Measurements from ENCODE around the gene OPCML. TPM values are rescaled to one million over a fixed set of nuclear protein-coding genes. Genes with fewer than 3 reads are reported as not detected.

Gene OPCML
- total RNA-seq, 1 experiment from 2014 or later, result not detected

DNA sequence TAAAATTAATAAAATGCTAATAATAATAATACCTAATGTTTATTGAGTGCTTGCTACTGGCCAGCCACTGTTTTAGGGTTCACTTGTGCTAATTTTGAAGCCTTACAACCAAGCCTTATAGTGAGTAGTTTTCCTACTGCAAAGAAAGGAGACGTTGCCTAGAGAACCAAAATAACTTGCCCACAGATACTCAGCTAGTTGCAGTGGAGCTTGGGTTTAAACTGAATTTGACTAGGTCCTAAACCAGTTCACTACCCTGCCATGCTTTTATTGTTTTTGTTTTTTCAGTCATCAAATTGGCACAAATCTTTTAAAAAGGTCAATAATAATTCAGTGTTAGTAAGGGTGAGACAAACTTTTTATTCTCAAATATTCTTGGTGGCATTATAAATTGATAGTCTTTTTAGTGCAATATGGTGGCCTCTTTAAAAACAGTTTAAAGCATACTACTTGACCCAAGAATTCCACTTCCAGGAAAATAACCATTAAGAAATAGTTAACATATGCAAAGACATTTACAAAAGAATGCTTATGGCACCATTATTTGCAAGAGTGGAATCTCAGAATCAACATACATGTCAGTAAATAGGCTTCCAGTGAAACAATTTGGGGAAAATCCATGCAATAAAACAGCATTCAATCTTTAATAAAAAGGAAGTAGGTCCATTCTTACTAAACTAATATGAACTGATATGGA, 90.2 kb downstream of the OPCML start:
- H3K27ac ChIP-seq (ENCODE audit: low read length), result no peak overlapping the region
- ChIA-PET POLR2A (no interaction called here), CTCF (no interaction called here)
- in situ Hi-C loops (cut with HindIII; ENCODE audit: low pct_unique_long_range_greater_than_20kb, low sequenced_read_pairs) (no loop called here), intact Hi-C loops (cut with micrococcal nuclease; ENCODE audit: unreplicated experiment) (no loop called here)
- H3K27me3 ChIP-seq (ENCODE audit: control insufficient read depth, insufficient read depth, low read length), result no peaks in the 10 kb centered on the region
- BruUV-seq (replicated peaks), result no TSS peak
- ATAC-seq (no peak), DNase-seq (ENCODE audit: low read depth, low spot score) (no peak)
- no peaks in the 10 kb centered on the region for H3K36me3 ChIP-seq (ENCODE audit: control insufficient read depth, insufficient read depth, low read length)
- no peaks in the 10 kb centered on the region for H3K9me3 ChIP-seq (ENCODE audit: control insufficient read depth, insufficient read depth, low read depth, low read length)
- no peak for TF ChIP-seq TCF7L2 (IDR thresholded peaks at IDR 0.05; ENCODE audit: low read depth, low read length)
- no peaks in the 10 kb centered on the region for H3K4me1 ChIP-seq (ENCODE audit: control insufficient read depth, insufficient read depth, low read length)
- no peak overlapping the region for H3K4me3 ChIP-seq (ENCODE audit: low read depth in 2 of 2, low read length in 2 of 2)

DNA sequence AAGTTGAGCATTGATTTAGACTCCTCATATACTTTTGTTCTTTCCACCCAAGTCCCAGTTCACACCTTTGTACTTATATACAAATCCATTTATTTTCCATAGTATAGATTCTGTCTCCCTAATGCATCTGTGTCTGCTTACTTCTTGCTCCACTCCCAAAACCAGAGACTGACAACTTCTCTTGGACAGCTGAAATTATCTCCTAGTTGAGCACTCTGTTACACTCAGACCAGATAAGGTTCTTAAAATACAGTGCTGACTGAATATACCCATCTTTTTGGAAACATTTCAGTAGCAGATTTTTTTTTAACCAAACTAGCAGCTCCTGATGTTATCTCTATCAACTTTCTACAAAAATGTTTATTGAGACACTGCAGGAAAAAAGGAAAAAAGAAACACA, 106.3 kb downstream of the OPCML start:
- Histone ChIP-seq H3K4me1 (ENCODE audit: control insufficient read depth, insufficient read depth, low read length) (no peaks in the 10 kb centered on the region), H3K4me3 (ENCODE audit: low read depth in 2 of 2, low read length in 2 of 2) (no peak overlapping the region), H3K27me3 (ENCODE audit: control insufficient read depth, insufficient read depth, low read length) (no peaks in the 10 kb centered on the region; the same call in 1 of the 2 replicates), H3K9me3 (ENCODE audit: control insufficient read depth, insufficient read depth, low read depth, low read length) (no peaks in the 10 kb centered on the region), H3K27ac (ENCODE audit: low read length) (no peak overlapping the region), H3K36me3 (ENCODE audit: control insufficient read depth, insufficient read depth, low read length) (no peaks in the 10 kb centered on the region)
- TF ChIP-seq, protein P1, sequence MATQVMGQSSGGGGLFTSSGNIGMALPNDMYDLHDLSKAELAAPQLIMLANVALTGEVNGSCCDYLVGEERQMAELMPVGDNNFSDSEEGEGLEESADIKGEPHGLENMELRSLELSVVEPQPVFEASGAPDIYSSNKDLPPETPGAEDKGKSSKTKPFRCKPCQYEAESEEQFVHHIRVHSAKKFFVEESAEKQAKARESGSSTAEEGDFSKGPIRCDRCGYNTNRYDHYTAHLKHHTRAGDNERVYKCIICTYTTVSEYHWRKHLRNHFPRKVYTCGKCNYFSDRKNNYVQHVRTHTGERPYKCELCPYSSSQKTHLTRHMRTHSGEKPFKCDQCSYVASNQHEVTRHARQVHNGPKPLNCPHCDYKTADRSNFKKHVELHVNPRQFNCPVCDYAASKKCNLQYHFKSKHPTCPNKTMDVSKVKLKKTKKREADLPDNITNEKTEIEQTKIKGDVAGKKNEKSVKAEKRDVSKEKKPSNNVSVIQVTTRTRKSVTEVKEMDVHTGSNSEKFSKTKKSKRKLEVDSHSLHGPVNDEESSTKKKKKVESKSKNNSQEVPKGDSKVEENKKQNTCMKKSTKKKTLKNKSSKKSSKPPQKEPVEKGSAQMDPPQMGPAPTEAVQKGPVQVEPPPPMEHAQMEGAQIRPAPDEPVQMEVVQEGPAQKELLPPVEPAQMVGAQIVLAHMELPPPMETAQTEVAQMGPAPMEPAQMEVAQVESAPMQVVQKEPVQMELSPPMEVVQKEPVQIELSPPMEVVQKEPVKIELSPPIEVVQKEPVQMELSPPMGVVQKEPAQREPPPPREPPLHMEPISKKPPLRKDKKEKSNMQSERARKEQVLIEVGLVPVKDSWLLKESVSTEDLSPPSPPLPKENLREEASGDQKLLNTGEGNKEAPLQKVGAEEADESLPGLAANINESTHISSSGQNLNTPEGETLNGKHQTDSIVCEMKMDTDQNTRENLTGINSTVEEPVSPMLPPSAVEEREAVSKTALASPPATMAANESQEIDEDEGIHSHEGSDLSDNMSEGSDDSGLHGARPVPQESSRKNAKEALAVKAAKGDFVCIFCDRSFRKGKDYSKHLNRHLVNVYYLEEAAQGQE (IDR thresholded peaks at IDR 0.05; ENCODE audit: insufficient read depth in 1 of 2, low read depth in 2 of 2, low read length in 1 of 2), result no peak
- no peak for TF ChIP-seq TCF7L2 (IDR thresholded peaks at IDR 0.05; ENCODE audit: low read depth, low read length)
- TF ChIP-seq, protein P2, sequence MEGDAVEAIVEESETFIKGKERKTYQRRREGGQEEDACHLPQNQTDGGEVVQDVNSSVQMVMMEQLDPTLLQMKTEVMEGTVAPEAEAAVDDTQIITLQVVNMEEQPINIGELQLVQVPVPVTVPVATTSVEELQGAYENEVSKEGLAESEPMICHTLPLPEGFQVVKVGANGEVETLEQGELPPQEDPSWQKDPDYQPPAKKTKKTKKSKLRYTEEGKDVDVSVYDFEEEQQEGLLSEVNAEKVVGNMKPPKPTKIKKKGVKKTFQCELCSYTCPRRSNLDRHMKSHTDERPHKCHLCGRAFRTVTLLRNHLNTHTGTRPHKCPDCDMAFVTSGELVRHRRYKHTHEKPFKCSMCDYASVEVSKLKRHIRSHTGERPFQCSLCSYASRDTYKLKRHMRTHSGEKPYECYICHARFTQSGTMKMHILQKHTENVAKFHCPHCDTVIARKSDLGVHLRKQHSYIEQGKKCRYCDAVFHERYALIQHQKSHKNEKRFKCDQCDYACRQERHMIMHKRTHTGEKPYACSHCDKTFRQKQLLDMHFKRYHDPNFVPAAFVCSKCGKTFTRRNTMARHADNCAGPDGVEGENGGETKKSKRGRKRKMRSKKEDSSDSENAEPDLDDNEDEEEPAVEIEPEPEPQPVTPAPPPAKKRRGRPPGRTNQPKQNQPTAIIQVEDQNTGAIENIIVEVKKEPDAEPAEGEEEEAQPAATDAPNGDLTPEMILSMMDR (IDR thresholded peaks at IDR 0.05), result no peak
- ChIA-PET POLR2A (no interaction called here), CTCF (no interaction called here)
- BruUV-seq (replicated peaks), result no TSS peak
- intact Hi-C loops (cut with micrococcal nuclease; ENCODE audit: unreplicated experiment), result no loop called here
- DNase-seq (ENCODE audit: low read depth, low spot score), result no peak
- ATAC-seq, result no peak
- in situ Hi-C loops (cut with HindIII; ENCODE audit: low pct_unique_long_range_greater_than_20kb, low sequenced_read_pairs), result no loop called here

DNA sequence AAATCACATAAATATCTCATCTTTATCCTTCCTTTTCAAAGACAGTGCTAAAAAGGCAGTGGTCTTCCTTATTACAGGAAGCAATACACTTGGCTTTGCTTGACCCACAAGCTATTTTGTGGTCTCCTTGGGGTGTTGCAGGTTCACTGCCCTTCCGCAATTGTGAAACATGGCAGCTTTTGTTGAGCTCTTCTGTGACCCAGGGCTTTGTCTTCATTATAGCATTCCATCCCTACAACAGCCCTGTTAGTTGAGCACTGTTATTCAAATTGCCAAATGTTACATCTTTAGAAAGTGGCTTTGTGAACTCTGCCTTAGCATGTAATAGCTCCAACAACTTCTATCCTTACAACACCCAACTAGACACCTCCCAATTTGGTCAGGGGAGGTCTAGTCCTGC, 107.1 kb downstream of the OPCML start:
- no peak overlapping the region for H3K27ac ChIP-seq (ENCODE audit: low read length)
- H3K27me3 ChIP-seq (ENCODE audit: control insufficient read depth, insufficient read depth, low read length), result no peaks in the 10 kb centered on the region; the same call in 1 of the 2 replicates
- ATAC-seq (no peak), DNase-seq (ENCODE audit: low read depth, low spot score) (no peak)
- intact Hi-C loops (cut with micrococcal nuclease; ENCODE audit: unreplicated experiment), result no loop called here
- no peak overlapping the region for H3K4me3 ChIP-seq (ENCODE audit: low read depth in 2 of 2, low read length in 2 of 2)
- ChIA-PET CTCF (no interaction called here), POLR2A (no interaction called here)
- no peaks in the 10 kb centered on the region for H3K9me3 ChIP-seq (ENCODE audit: control insufficient read depth, insufficient read depth, low read depth, low read length)
- H3K4me1 ChIP-seq (ENCODE audit: control insufficient read depth, insufficient read depth, low read length), result no peaks in the 10 kb centered on the region
- in situ Hi-C loops (cut with HindIII; ENCODE audit: low pct_unique_long_range_greater_than_20kb, low sequenced_read_pairs), result no loop called here
- TF ChIP-seq, protein P1 (IDR thresholded peaks at IDR 0.05; ENCODE audit: insufficient read depth in 1 of 2, low read depth in 2 of 2, low read length in 1 of 2), result no peak
- no peak for TF ChIP-seq SIN3A (IDR thresholded peaks at IDR 0.05; ENCODE audit: borderline replicate concordance, insufficient read depth, low read depth, low read length)
- no peak for TF ChIP-seq TCF7L2 (IDR thresholded peaks at IDR 0.05; ENCODE audit: low read depth, low read length)
- no peak for TF ChIP-seq POLR2AphosphoS5 (IDR thresholded peaks at IDR 0.05; ENCODE audit: low read depth, low read length)
- TF ChIP-seq, protein P2 (IDR thresholded peaks at IDR 0.05), result no peak
- BruUV-seq (replicated peaks), result no TSS peak
- H3K36me3 ChIP-seq (ENCODE audit: control insufficient read depth, insufficient read depth, low read length), result no peaks in the 10 kb centered on the region
